SH-SY5Y (cell line): ENCODE data around the gene XPR1.

Experiments used
- GATA2 ChIP-seq: IDR thresholded peaks from 2 replicates; pipeline ENCODE4 v1.6.1; 2011; ENCODE audit warnings: mild to moderate bottlenecking, low read depth, low read length
- GATA3 ChIP-seq: IDR thresholded peaks from 2 replicates; pipeline ENCODE4 v1.6.1; 2011; ENCODE audit warnings: low read depth, mild to moderate bottlenecking, low read length, moderate library complexity

DNA sequence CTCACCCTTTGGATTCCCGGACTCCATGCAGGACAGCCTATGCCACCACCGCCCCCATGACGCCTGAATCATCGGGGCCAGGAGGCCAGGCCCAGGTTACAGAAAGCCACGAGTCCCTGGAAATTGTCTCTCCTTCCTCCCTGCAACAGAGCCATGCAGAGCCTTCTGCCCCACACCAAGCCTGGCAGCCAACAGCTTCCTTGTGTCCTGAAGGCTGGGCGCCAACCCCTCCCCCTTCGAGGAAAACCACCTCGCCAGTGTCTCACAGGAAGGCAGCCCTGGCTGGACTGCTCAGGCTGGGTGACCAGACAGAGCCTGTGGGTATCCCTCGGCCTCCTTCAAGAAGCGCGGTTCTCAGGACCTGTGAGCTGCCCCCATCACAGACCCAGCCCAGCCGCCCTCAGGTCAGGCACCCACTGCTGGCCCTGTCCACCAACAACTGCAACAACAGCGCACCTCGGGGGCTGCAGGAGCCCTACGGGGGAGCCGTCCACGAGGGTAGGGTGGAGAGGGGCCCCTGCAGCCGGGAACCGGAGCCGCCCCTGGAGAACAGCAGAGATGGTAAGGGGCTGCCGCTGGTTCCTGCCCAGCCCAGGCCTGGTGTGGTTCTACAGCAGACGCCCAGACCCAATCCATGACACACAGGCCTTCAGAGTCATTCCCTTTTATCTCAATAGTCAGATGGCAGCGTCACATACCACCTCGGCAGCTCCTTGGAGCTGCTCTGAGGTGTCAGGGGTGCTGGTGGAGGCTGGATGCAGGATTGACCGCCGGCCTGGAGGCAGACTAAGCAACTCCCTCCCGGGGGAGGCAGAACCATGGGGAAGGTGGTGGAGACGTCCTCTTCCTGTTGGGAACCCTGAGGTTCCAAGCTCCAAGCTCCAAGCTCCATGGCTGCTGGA, 304.5 kb downstream of the XPR1 start:
- TF ChIP-seq GATA2 (no peak), GATA3 (no peak)
